ENCODE data around the gene ABCC8. TPM values are rescaled to one million over a fixed set of nuclear protein-coding genes. Genes with fewer than 3 reads are reported as not detected.
A peak's percentile ranks its signal among the peaks of the same experiment; 100 is the strongest.

ABCC8 gene
- total and polyA plus RNA-seq, 2 donors from 2014 or later, result 1.3 to 3.2 TPM

DNA sequence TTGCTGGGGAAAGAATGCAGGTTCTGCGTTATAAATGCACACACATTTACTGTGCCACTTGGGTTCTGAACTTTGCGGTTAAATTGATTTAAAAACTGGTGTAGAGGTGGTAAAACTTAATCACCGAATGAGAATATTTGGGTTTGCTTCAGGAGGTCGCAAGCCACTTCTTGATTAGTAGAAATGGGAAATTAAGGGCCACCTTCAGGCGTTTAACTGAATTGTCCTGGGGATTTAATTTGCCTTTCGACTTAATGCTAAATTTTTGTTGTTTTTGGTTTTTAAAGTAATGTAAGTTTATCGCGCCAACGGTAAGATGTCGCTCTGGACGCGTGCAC lies 125.5 kb downstream of the ABCC8 start:
- H3K36me3 ChIP-seq (ENCODE audit: control insufficient read depth in 2 of 3, insufficient read depth in 3 of 3, low read length in 3 of 3), result no peaks in the 10 kb centered on the region
- H3K9ac ChIP-seq (ENCODE audit: low read length in 3 of 3), result peak overlapping the region in 1 of 3 donors; percentile 28
- TF ChIP-seq CTCF (IDR thresholded peaks at IDR 0.05; ENCODE audit: borderline replicate concordance, extremely low read depth, insufficient read depth), result no peak
- no peak for FAIRE-seq
- no peak overlapping the region for H3K27ac ChIP-seq (ENCODE audit: low read depth in 2 of 2, low read length in 2 of 2)
- peaks cover 9% of the 10 kb centered on the region for H3K27me3 ChIP-seq (ENCODE audit: control insufficient read depth, insufficient read depth, low read length)
- intact Hi-C loops (cut with DNase I), result no loop called here
- H3K4me1 ChIP-seq (ENCODE audit: control insufficient read depth in 2 of 3, insufficient read depth in 2 of 3, low read depth in 1 of 3, low read length in 3 of 3), result peaks cover 0 to 9% (median 8%) of the 10 kb centered on the region in 3 donors
- no peaks in the 10 kb centered on the region for H3K9me3 ChIP-seq (ENCODE audit: control insufficient read depth in 2 of 3, insufficient read depth in 1 of 3, low read length in 3 of 3)
- peak overlapping the region in 2 of 3 donors; percentile 52 to 81 for H3K4me3 ChIP-seq (ENCODE audit: low read length in 3 of 3)
- no peak for DNase-seq

- no peak for TF ChIP-seq CTCF (IDR thresholded peaks at IDR 0.05; ENCODE audit: borderline replicate concordance, extremely low read depth, insufficient read depth)
- Histone ChIP-seq H3K9ac (ENCODE audit: low read length in 3 of 3) (no peak overlapping the region), H3K27ac (ENCODE audit: low read depth in 2 of 2, low read length in 2 of 2) (no peak overlapping the region), H3K4me3 (ENCODE audit: low read length in 3 of 3) (no peak overlapping the region), H3K9me3 (ENCODE audit: control insufficient read depth in 2 of 3, insufficient read depth in 1 of 3, low read length in 3 of 3) (no peaks in the 10 kb centered on the region), H3K27me3 (ENCODE audit: control insufficient read depth, insufficient read depth, low read length) (peaks cover 9% of the 10 kb centered on the region), H3K4me1 (ENCODE audit: control insufficient read depth in 2 of 3, insufficient read depth in 2 of 3, low read depth in 1 of 3, low read length in 3 of 3) (peaks cover 0 to 9% (median 8%) of the 10 kb centered on the region in 3 donors), H3K36me3 (ENCODE audit: control insufficient read depth in 2 of 3, insufficient read depth in 3 of 3, low read length in 3 of 3) (no peaks in the 10 kb centered on the region)
- FAIRE-seq (no peak), DNase-seq (peak in 1 of 5 donors; percentile 3)
- intact Hi-C loops (cut with DNase I), result no loop called here
Measured at GRCh38 chr11:17350455-17351171, 126.0 kb downstream of the ABCC8 start.

DNA sequence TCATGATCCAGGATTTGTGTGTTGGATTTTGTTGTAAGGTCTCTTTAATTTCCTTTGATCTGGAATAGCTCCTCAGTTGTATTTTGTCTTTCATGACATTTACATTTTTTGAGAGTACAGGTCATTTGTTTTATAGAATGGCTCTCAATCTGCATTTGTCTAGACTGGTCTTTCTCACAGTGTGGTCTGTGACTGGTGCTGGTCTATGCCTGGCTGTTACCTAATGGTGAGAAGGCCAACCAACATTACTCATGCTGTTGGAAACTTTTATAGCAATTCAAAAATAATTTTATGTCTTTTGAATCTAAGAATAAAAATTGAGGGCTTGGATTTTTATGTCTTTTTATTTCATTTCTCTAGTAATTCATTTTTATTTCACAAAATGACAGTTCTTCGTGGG lies 129.0 kb downstream of the ABCC8 start:
- intact Hi-C loops (cut with DNase I), result no loop called here
- FAIRE-seq, result no peak
- Histone ChIP-seq H3K9me3 (ENCODE audit: control insufficient read depth in 2 of 3, insufficient read depth in 1 of 3, low read length in 3 of 3) (no peaks in the 10 kb centered on the region), H3K4me3 (ENCODE audit: low read length in 3 of 3) (no peak overlapping the region), H3K27ac (ENCODE audit: low read depth in 2 of 2, low read length in 2 of 2) (no peak overlapping the region), H3K4me1 (ENCODE audit: control insufficient read depth in 2 of 3, insufficient read depth in 2 of 3, low read depth in 1 of 3, low read length in 3 of 3) (peaks cover 0 to 3% (median 2%) of the 10 kb centered on the region in 3 donors), H3K9ac (ENCODE audit: low read length in 3 of 3) (no peak overlapping the region), H3K27me3 (ENCODE audit: control insufficient read depth, insufficient read depth, low read length) (peaks cover 5% of the 10 kb centered on the region), H3K36me3 (ENCODE audit: control insufficient read depth in 2 of 3, insufficient read depth in 3 of 3, low read length in 3 of 3) (no peaks in the 10 kb centered on the region)
- DNase-seq, result no peak
- TF ChIP-seq CTCF (IDR thresholded peaks at IDR 0.05; ENCODE audit: borderline replicate concordance, extremely low read depth, insufficient read depth), result no peak

DNA sequence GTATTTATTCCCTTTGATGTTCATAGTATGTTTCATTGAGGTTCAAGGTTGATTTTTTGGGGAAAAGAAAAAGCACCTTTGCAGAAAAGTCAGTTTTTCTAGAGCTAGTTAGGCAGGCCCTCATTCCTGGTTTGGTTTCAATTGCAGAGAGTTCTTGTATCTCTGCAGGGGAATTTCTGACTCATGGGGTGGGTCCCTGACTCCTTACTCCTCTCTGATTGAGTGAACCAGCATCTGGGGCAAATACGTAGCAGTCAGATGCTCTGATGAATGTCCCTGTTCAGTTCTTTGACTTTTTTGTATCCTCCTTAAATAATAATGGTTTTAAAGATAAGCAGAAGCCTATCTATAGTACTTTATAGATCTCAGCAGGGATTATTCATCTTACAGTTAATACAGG lies 132.7 kb downstream of the ABCC8 start:
- Histone ChIP-seq H3K27me3 (ENCODE audit: control insufficient read depth, insufficient read depth, low read length) (no peaks in the 10 kb centered on the region), H3K9ac (ENCODE audit: low read length in 3 of 3) (no peak overlapping the region), H3K9me3 (ENCODE audit: control insufficient read depth in 2 of 3, insufficient read depth in 1 of 3, low read length in 3 of 3) (no peaks in the 10 kb centered on the region), H3K27ac (ENCODE audit: low read depth in 2 of 2, low read length in 2 of 2) (no peak overlapping the region), H3K36me3 (ENCODE audit: control insufficient read depth in 2 of 3, insufficient read depth in 3 of 3, low read length in 3 of 3) (no peaks in the 10 kb centered on the region), H3K4me1 (ENCODE audit: control insufficient read depth in 2 of 3, insufficient read depth in 2 of 3, low read depth in 1 of 3, low read length in 3 of 3) (no peaks in the 10 kb centered on the region), H3K4me3 (ENCODE audit: low read length in 3 of 3) (no peak overlapping the region)
- DNase-seq (no peak), FAIRE-seq (no peak)
- no peak for TF ChIP-seq CTCF (IDR thresholded peaks at IDR 0.05; ENCODE audit: borderline replicate concordance, extremely low read depth, insufficient read depth)
- intact Hi-C loops (cut with DNase I), result no loop called here

Measured in kidney (tissue), 14 donors.